Lower lobe of right lung (tissue), 2 donors: Measurements from ENCODE around the gene XKR7. TPM values are rescaled to one million over a fixed set of nuclear protein-coding genes. Genes with fewer than 3 reads are reported as not detected.

Experiments used
- ATAC-seq, 2 donors: fragments of 200-7000 bp; cut with Tn5 transposase; one replicate each; pipeline ENCODE4 v1.9.1; 2020 to 2022; ENCODE audit warnings: mild to moderate bottlenecking in 2 of 2, moderate library complexity in 2 of 2
- DNase-seq: peaks from one replicate; pipeline ENCODE4 v3.0.0-alpha.2; 2020
- H3K27ac ChIP-seq: fragments of 200-600 bp; one replicate; pipeline ENCODE4 v1.8.0; 2022
- H3K27me3 ChIP-seq: fragments of 200-600 bp; one replicate; pipeline ENCODE4 v1.8.0; 2022; ENCODE audit warnings: low read depth
- H3K36me3 ChIP-seq: fragments of 200-600 bp; one replicate; pipeline ENCODE4 v1.8.0; 2022; ENCODE audit warnings: mild to moderate bottlenecking
- H3K4me1 ChIP-seq: fragments of 200-600 bp; one replicate; pipeline ENCODE4 v1.8.0; 2022
- H3K4me3 ChIP-seq: fragments of 200-600 bp; one replicate; pipeline ENCODE4 v1.8.0; 2022; ENCODE audit warnings: mild to moderate bottlenecking
- H3K9me3 ChIP-seq: fragments of 200-600 bp; one replicate; pipeline ENCODE4 v1.8.0; 2022
- CTCF ChIP-seq: fragments of 200-600 bp; IDR thresholded peaks from one replicate; pipeline ENCODE4 v1.8.0; 2022; ENCODE audit warnings: antibody characterized with exemption, mild to moderate bottlenecking
- intact Hi-C: fragments of 100-400 bp; cut with DNase I; formaldehyde crosslinking; loops from one replicate; pipeline ENCODE4 v1.11.0; 2022
- total RNA-seq: library from RNA; stranded (reverse); fragmentation: NEBNext Ultra II Directional; extraction: Animal tissue kit (Norgen Biotek cat#: 25700); gene quantifications from one replicate; pipeline ENCODE4 v1.2.1, GENCODE V29; 2021
- donor health status: DM: no; HTN: yes; CAD: no; lungs with severe emphysema.

The XKR7 gene
- total RNA-seq, 1 donor from 2014 or later, result 0.06 TPM

- H3K4me3 ChIP-seq, result peak within 1 kb of the TSS; percentile 52
- peaks cover 19% of the 10 kb centered on the region for H3K4me1 ChIP-seq
- DNase-seq (peak; percentile 34), ATAC-seq (peak; percentile 49 to 57)
- intact Hi-C loops, result no loop called here
- H3K9me3 ChIP-seq, result no peaks in the 10 kb centered on the region
- H3K27ac ChIP-seq, result peak within 1 kb of the TSS; percentile 78
- H3K36me3 ChIP-seq, result no peaks in the 10 kb centered on the region
- TF ChIP-seq CTCF, result no peak
- H3K27me3 ChIP-seq, result peaks cover 7% of the 10 kb centered on the region
These were observed 42.1 kb downstream of the XKR7 start, which contains the start of gene CCM2L for GRCh38 chr20:32010101-32010500. Gene CCM2L (plus strand): TSS chr20:32010438. CDS start chr20:32010455, 17 bp downstream.

GRCh38 chr20:32010666-32011065 is 42.7 kb downstream of the XKR7 start:
- Histone ChIP-seq H3K27me3 (peaks cover 7% of the 10 kb centered on the region), H3K4me3 (peak overlapping the region; percentile 52), H3K27ac (peak overlapping the region; percentile 78), H3K9me3 (no peaks in the 10 kb centered on the region), H3K36me3 (no peaks in the 10 kb centered on the region), H3K4me1 (peaks cover 19% of the 10 kb centered on the region)
- TF ChIP-seq CTCF, result no peak
- DNase-seq, result peak; percentile 12
- intact Hi-C loops, result no loop called here
- ATAC-seq, result no peak

DNA sequence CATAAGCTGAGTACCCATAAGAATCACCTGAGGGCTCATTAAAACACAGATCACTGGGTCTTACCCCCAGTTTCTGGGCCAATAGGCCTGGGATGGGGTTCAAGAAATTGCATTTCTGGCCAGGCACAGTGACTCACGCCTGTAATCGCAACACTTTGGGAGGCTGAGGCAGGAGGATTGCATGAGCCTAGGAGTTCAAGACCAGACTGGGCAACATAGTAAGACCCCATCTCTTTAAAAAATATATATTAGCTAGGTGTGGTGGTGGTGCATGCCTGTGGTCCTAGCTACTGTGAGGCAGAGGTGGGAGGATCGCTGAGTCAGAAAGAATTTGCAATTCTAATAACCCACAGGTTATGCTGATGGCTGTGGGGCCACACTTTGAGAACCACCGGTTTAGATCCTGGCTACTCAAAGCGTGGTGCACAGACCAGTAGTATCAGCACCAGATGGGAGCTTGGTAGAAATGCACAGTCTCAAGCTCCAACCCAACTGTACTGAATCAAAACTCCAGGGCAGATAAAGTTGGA is 44.3 kb downstream of the XKR7 start:
- ATAC-seq (no peak), DNase-seq (peak; percentile 9)
- TF ChIP-seq CTCF, result no peak
- intact Hi-C loops, result no loop called here
- Histone ChIP-seq H3K27ac (no peak overlapping the region), H3K4me3 (peak overlapping the region; percentile 52), H3K9me3 (no peaks in the 10 kb centered on the region), H3K36me3 (no peaks in the 10 kb centered on the region), H3K4me1 (peaks cover 19% of the 10 kb centered on the region), H3K27me3 (peaks cover 7% of the 10 kb centered on the region)

GRCh38 chr20:32013326-32013725 is 45.4 kb downstream of the XKR7 start:
- intact Hi-C loops, result no loop called here
- Histone ChIP-seq H3K27ac (no peak overlapping the region), H3K27me3 (peaks cover 11% of the 10 kb centered on the region), H3K4me3 (no peak overlapping the region), H3K9me3 (no peaks in the 10 kb centered on the region), H3K4me1 (peaks cover 17% of the 10 kb centered on the region), H3K36me3 (no peaks in the 10 kb centered on the region)
- TF ChIP-seq CTCF, result no peak
- ATAC-seq, result no peak
- peak; percentile 11 for DNase-seq

- H3K36me3 ChIP-seq, result peaks cover 2% of the 10 kb centered on the region
- no peaks in the 10 kb centered on the region for H3K9me3 ChIP-seq
- H3K4me3 ChIP-seq, result peak overlapping the region; percentile 58
- peaks cover 13% of the 10 kb centered on the region for H3K4me1 ChIP-seq
- peak; percentile 76 for DNase-seq
- intact Hi-C loops, result no loop called here
- peak; percentile 70 to 78 for ATAC-seq
- peak; percentile 27 for TF ChIP-seq CTCF
- H3K27me3 ChIP-seq, result peaks cover 31% of the 10 kb centered on the region
- no peak overlapping the region for H3K27ac ChIP-seq
These were observed 49.8 kb downstream of the XKR7 start for GRCh38 chr20:32017711-32018251.
